GM21528 (cell line): Measurements from ENCODE around the gene SCMH1.

Experiments used
- ATAC-seq: cut with Tn5 transposase; IDR thresholded peaks from one replicate; pipeline ENCODE4 v1.9.1; 2021; ENCODE audit warnings: mild to moderate bottlenecking, moderate library complexity; ENCODE audit not compliant: unreplicated experiment, low FRiP score

Gene SCMH1

DNA sequence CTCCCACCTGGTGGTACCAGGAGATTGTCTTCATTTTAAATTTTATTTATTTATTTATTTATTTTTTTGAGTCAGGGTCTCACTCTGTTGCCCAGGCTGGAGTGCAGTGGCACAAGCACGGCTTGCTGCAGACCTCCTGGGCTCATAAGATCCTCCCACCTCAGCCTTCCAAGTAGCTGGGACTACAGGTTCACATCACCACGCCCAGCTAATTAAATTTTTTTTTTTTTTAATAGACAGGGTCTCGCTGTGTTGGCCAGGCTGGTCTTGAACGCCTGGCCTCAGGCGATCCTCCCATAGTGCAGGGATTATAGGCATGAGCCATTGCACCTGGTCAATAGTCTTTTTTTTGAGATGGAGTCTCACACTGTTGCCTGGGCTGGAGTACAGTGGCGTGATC is 229.1 kb downstream of the SCMH1 start:
- no peak for ATAC-seq

GRCh38 chr1:41010345-41010744 is 231.8 kb downstream of the SCMH1 start:
- no peak for ATAC-seq

GRCh38 chr1:41009466-41009865 is 232.6 kb downstream of the SCMH1 start:
- no peak for ATAC-seq

DNA sequence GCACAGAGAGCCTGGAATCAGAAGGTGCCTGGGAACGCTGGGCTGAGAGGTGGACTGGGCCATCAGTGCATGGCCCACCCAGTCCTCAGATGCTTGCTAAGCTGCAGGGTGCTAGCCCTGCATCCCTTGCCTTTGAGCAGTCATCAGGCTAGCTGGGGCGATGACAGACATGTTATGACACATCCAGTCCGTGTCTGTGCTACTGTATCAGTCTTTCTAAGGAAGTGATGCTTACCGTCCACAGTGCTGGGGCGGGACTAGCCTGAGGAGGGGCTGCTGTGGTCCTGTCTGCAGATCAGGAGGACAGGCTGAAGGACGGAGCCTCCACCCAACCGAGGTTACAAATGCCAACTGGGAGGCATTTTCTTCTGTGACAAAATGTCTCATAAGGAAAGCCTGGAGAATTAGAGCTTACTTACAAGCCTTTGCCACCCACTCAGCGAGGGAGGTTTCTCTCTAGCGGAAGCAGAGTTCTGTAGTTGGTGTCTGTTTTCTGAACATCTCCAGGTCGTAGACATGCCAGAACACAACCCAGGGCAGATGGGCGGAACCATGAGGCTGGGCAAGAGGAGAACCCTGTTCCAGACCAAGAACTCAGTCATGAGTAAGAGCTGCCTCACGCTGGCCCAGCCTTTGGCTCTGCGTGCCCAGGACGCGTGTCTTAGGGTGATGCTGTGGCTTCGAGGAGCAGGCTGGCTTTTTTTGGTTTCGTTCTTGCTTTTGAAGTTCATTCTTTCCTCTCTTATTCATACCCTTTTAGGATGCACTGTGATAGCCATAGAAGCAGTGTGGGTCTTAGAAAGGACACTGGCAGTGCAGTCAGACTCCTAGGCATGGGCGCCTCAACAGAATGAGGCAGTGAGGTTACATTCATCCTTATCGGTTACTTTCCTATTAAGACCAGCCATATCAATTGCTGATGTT is 234.9 kb downstream of the SCMH1 start:
- ATAC-seq, result no peak

DNA sequence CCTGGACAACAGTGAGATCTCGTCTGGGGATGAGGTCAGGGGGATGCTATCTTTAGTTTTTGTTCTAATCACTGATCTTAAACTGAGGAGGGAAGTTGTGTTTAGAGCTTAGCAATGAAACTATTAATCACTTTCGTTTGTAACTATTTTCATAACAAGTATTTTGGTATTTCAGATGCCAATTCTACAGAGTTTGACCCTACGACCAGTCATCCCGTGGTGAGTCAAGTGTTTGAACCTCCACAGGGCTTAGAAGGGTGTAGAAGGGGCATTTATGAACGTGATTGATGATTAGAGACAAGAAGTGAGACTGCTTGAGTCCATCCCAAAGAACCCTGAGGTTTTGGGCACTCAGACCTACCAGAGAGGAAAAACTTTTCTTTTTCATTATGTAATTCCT is 236.2 kb downstream of the SCMH1 start:
- no peak for ATAC-seq

- ATAC-seq, result peak; percentile 96
Observed at GRCh38 chr1:41003640-41004220, 238.4 kb downstream of the SCMH1 start.

GRCh38 chr1:41003127-41003639 is 238.9 kb downstream of the SCMH1 start:
- ATAC-seq, result no peak

GRCh38 chr1:40998668-40999067 is 243.4 kb downstream of the SCMH1 start:
- ATAC-seq, result no peak

DNA sequence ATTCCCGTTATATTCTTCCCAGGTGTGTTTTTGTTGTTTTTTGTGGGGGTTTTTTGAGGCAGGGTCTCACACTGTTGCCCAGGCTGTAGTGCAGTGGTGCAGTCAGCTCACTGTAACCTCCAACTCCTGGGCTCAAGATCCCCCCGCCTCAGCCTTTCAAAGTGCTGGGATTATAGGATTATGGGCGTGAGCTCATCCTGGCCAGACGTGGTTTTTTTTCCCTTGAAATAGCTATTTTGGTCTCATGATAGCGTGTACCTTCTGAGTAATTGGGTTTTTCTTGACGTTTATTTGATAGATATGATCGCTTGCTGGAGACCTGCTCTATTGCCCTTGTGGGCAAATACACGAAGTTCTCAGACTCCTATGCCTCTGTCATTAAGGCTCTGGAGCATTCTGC is 245.0 kb downstream of the SCMH1 start:
- ATAC-seq, result no peak

- ATAC-seq, result no peak
Observed at GRCh38 chr1:40989066-40989465, 253.0 kb downstream of the SCMH1 start.

DNA sequence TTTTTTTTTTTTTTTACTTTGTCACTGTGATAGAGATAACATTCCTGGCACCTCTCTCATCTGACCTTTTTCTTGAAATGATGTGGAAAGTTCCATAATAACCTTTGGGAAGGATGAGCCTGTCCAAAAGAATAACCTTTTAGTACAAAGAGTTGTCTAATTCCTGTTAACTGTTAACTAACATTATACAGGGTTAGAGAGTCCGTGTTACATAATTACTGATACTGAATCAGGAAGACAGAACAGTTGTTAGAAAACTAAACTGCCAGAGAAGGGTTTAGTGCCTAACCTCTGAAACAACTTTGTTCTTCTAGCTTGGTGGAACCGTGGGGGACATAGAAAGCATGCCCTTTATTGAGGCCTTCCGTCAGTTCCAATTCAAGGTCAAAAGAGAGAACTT is 253.8 kb downstream of the SCMH1 start:
- ATAC-seq, result no peak

GRCh38 chr1:40987439-40988276 is 254.4 kb downstream of the SCMH1 start:
- ATAC-seq, result no peak

DNA sequence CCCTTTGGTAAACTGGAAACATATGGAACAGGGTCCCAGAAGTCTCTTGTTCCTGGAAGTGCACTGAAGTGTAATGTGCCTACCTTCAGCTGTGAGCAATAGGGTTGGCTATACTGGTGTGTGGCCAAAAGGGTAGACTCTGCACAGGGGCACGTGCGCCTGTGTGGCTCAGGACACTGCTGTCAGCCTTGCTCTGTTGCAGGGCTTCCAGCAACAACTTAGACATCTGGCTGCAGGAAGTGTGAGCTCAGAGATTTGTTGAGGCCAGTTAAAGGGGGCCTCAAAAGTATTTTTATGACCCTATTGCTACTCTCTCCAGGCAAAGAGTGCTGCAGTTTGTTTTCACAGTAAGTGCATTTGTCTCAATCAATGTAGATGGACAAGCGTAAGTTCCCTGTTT is 255.2 kb downstream of the SCMH1 start:
- ATAC-seq, result no peak

GRCh38 chr1:40986328-40986783 is 255.8 kb downstream of the SCMH1 start:
- no peak for ATAC-seq

DNA sequence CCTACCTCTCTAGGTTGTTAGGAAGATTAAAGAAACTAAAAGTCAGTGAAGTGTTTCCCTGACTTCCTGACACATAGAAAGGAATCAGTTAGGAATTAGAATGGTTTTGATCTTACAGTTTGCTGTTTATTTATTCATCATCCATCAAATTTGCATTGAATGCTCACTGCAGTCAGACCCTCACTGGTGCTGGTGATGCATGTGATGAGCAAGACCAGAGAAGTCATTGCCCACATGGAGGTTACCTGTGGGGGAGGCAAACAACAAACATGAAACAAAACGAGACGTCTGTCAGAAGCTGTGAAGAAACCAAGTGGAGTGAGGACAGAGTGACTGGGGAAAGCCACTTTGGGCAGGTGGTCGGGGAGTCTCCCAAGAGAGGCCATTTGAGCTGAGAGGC is 256.2 kb downstream of the SCMH1 start:
- no peak for ATAC-seq

- ATAC-seq, result no peak
Observed at GRCh38 chr1:40985161-40985560, 256.9 kb downstream of the SCMH1 start.

DNA sequence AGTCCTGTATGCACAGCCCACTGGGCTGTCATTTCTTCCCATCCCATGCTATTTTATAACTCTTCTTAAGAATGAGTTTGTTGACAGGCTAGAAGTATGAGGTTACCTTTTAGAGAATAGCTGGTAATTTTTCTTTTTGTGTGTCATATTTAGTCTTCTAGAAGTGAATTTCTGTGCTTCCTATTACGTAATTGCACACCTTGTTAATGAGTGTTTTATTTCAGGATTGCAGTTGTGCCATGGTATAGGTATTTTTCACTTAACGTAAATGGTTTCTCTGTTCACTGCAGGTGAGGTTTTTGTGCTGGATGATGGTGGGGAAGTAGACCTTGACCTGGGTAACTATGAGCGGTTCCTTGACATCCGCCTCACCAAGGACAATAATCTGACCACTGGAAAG is 257.6 kb downstream of the SCMH1 start:
- no peak for ATAC-seq

- ATAC-seq, result no peak
Observed at GRCh38 chr1:40984066-40984465, 258.0 kb downstream of the SCMH1 start.

DNA sequence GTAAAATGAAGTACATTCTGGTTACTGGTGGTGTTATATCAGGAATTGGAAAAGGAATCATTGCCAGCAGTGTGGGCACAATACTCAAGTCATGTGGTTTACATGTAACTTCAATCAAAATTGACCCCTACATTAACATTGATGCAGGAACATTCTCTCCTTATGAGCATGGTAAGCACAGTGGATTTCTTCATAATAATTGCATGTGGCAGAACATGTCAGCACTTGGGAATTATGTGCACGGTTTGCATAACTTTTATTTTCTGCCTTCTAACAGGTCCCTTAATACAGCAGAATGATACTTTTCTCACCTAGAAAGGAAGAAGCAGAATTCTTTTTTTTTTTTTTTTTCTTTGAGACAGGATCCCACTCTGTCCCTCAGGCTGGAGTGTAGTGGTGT is 258.8 kb downstream of the SCMH1 start:
- no peak for ATAC-seq

- no peak for ATAC-seq
Observed at GRCh38 chr1:40982721-40983120, 259.4 kb downstream of the SCMH1 start.
